ENCODE results near the gene SLAMF1. TPM values are rescaled to one million over a fixed set of nuclear protein-coding genes. Genes with fewer than 3 reads are reported as not detected.
"Not testable (repeated sequence)": the region's sequence is repeated elsewhere in the genome, so short reads cannot be mapped to it uniquely, and the experiment has no call there.

The SLAMF1 gene
- polyA plus RNA-seq, 2 donors: 0.26 to 0.29 TPM

- Histone ChIP-seq H3K4me3 (ENCODE audit: low read depth in 1 of 2, low read length in 2 of 2) (no peak overlapping the region), H3K27me3 (ENCODE audit: control insufficient read depth in 1 of 2, insufficient read depth in 2 of 2, low read length in 2 of 2) (no peaks in the 10 kb centered on the region), H3K27ac (ENCODE audit: low read depth in 2 of 2, low read length in 1 of 2) (no peak overlapping the region), H3K4me1 (ENCODE audit: control insufficient read depth in 2 of 2, insufficient read depth in 2 of 2, low read length in 1 of 2) (peaks cover 0 to 2% of the 10 kb centered on the region in 2 donors), H3K36me3 (ENCODE audit: control insufficient read depth in 2 of 2, insufficient read depth in 2 of 2, low read length in 1 of 2) (no peaks in the 10 kb centered on the region), H3K9me3 (ENCODE audit: control insufficient read depth in 2 of 2, insufficient read depth in 1 of 2, low read depth in 1 of 2, low read length in 1 of 2) (no peaks in the 10 kb centered on the region)
- 81 to 89% methylated on average over 9 of the region's 9 CpGs for WGBS, 2 donors
These were observed 6.2 kb upstream of the SLAMF1 start for GRCh38 chr1:160652924-160653619.

GRCh38 chr1:160652065-160652641 lies 5.3 kb upstream of the SLAMF1 start:
- not testable (repeated sequence) for H3K9me3 ChIP-seq (ENCODE audit: control insufficient read depth in 2 of 2, insufficient read depth in 1 of 2, low read depth in 1 of 2, low read length in 1 of 2); H3K27ac ChIP-seq (ENCODE audit: low read depth in 2 of 2, low read length in 1 of 2); H3K4me1 ChIP-seq (ENCODE audit: control insufficient read depth in 2 of 2, insufficient read depth in 2 of 2, low read length in 1 of 2); H3K4me3 ChIP-seq (ENCODE audit: low read depth in 1 of 2, low read length in 2 of 2); H3K36me3 ChIP-seq (ENCODE audit: control insufficient read depth in 2 of 2, insufficient read depth in 2 of 2, low read length in 1 of 2); H3K27me3 ChIP-seq (ENCODE audit: control insufficient read depth in 1 of 2, insufficient read depth in 2 of 2, low read length in 2 of 2)
- WGBS, 2 donors: 41 to 45% methylated on average over 8 of the region's 8 CpGs

GRCh38 chr1:160651433-160652064 lies 4.7 kb upstream of the SLAMF1 start:
- Histone ChIP-seq H3K27ac (ENCODE audit: low read depth in 2 of 2, low read length in 1 of 2) (no peak overlapping the region), H3K9me3 (ENCODE audit: control insufficient read depth in 2 of 2, insufficient read depth in 1 of 2, low read depth in 1 of 2, low read length in 1 of 2) (no peaks in the 10 kb centered on the region), H3K27me3 (ENCODE audit: control insufficient read depth in 1 of 2, insufficient read depth in 2 of 2, low read length in 2 of 2) (no peaks in the 10 kb centered on the region), H3K4me1 (ENCODE audit: control insufficient read depth in 2 of 2, insufficient read depth in 2 of 2, low read length in 1 of 2) (peaks cover 0 to 2% of the 10 kb centered on the region in 2 donors), H3K36me3 (ENCODE audit: control insufficient read depth in 2 of 2, insufficient read depth in 2 of 2, low read length in 1 of 2) (no peaks in the 10 kb centered on the region), H3K4me3 (ENCODE audit: low read depth in 1 of 2, low read length in 2 of 2) (no peak overlapping the region)
- 26 to 31% methylated on average over 1 of the region's 1 CpG for WGBS, 2 donors

- H3K4me3 ChIP-seq (ENCODE audit: low read depth in 1 of 2, low read length in 2 of 2): no peak overlapping the region
- peak overlapping the region in 1 of 2 donors; percentile 7 for H3K27ac ChIP-seq (ENCODE audit: low read depth in 2 of 2, low read length in 1 of 2)
- no peaks in the 10 kb centered on the region for H3K27me3 ChIP-seq (ENCODE audit: control insufficient read depth in 1 of 2, insufficient read depth in 2 of 2, low read length in 2 of 2)
- no peaks in the 10 kb centered on the region for H3K9me3 ChIP-seq (ENCODE audit: control insufficient read depth in 2 of 2, insufficient read depth in 1 of 2, low read depth in 1 of 2, low read length in 1 of 2)
- no peaks in the 10 kb centered on the region for H3K36me3 ChIP-seq (ENCODE audit: control insufficient read depth in 2 of 2, insufficient read depth in 2 of 2, low read length in 1 of 2)
- 74 to 79% methylated on average over 3 of the region's 3 CpGs for WGBS, 2 donors
- H3K4me1 ChIP-seq (ENCODE audit: control insufficient read depth in 2 of 2, insufficient read depth in 2 of 2, low read length in 1 of 2): no peaks in the 10 kb centered on the region
These were observed 481 bp upstream of the SLAMF1 start for GRCh38 chr1:160647329-160647720.

- Histone ChIP-seq H3K27ac (ENCODE audit: low read depth in 2 of 2, low read length in 1 of 2) (peak overlapping the region in 1 of 2 donors; percentile 21), H3K4me1 (ENCODE audit: control insufficient read depth in 2 of 2, insufficient read depth in 2 of 2, low read length in 1 of 2) (no peaks in the 10 kb centered on the region), H3K27me3 (ENCODE audit: control insufficient read depth in 1 of 2, insufficient read depth in 2 of 2, low read length in 2 of 2) (no peaks in the 10 kb centered on the region), H3K9me3 (ENCODE audit: control insufficient read depth in 2 of 2, insufficient read depth in 1 of 2, low read depth in 1 of 2, low read length in 1 of 2) (no peaks in the 10 kb centered on the region), H3K36me3 (ENCODE audit: control insufficient read depth in 2 of 2, insufficient read depth in 2 of 2, low read length in 1 of 2) (no peaks in the 10 kb centered on the region), H3K4me3 (ENCODE audit: low read depth in 1 of 2, low read length in 2 of 2) (peak overlapping the region; percentile 23 to 40)
- WGBS, 2 donors: 60 to 79% methylated on average over 1 of the region's 1 CpG
These were observed 664 bp downstream of the SLAMF1 start for GRCh38 chr1:160646180-160646579.

- Histone ChIP-seq H3K27me3 (ENCODE audit: control insufficient read depth in 1 of 2, insufficient read depth in 2 of 2, low read length in 2 of 2) (no peaks in the 10 kb centered on the region), H3K4me1 (ENCODE audit: control insufficient read depth in 2 of 2, insufficient read depth in 2 of 2, low read length in 1 of 2) (no peaks in the 10 kb centered on the region), H3K4me3 (ENCODE audit: low read depth in 1 of 2, low read length in 2 of 2) (peak overlapping the region; percentile 23 to 40), H3K27ac (ENCODE audit: low read depth in 2 of 2, low read length in 1 of 2) (peak overlapping the region in 1 of 2 donors; percentile 21), H3K36me3 (ENCODE audit: control insufficient read depth in 2 of 2, insufficient read depth in 2 of 2, low read length in 1 of 2) (no peaks in the 10 kb centered on the region), H3K9me3 (ENCODE audit: control insufficient read depth in 2 of 2, insufficient read depth in 1 of 2, low read depth in 1 of 2, low read length in 1 of 2) (no peaks in the 10 kb centered on the region)
- WGBS, 2 donors: 74% methylated on average over 13 of the region's 13 CpGs
These were observed 1.3 kb downstream of the SLAMF1 start for GRCh38 chr1:160645386-160646130.

- no peak overlapping the region for H3K4me3 ChIP-seq (ENCODE audit: low read depth in 1 of 2, low read length in 2 of 2)
- no peak overlapping the region for H3K27ac ChIP-seq (ENCODE audit: low read depth in 2 of 2, low read length in 1 of 2)
- H3K36me3 ChIP-seq (ENCODE audit: control insufficient read depth in 2 of 2, insufficient read depth in 2 of 2, low read length in 1 of 2): no peaks in the 10 kb centered on the region
- no peaks in the 10 kb centered on the region for H3K9me3 ChIP-seq (ENCODE audit: control insufficient read depth in 2 of 2, insufficient read depth in 1 of 2, low read depth in 1 of 2, low read length in 1 of 2)
- H3K27me3 ChIP-seq (ENCODE audit: control insufficient read depth in 1 of 2, insufficient read depth in 2 of 2, low read length in 2 of 2): no peaks in the 10 kb centered on the region
- no peaks in the 10 kb centered on the region for H3K4me1 ChIP-seq (ENCODE audit: control insufficient read depth in 2 of 2, insufficient read depth in 2 of 2, low read length in 1 of 2)
These were observed 2.4 kb downstream of the SLAMF1 start for GRCh38 chr1:160644399-160644798.

- no peaks in the 10 kb centered on the region for H3K27me3 ChIP-seq (ENCODE audit: control insufficient read depth in 1 of 2, insufficient read depth in 2 of 2, low read length in 2 of 2)
- WGBS, 2 donors: 74 to 80% methylated on average over 5 of the region's 5 CpGs
- no peak overlapping the region for H3K27ac ChIP-seq (ENCODE audit: low read depth in 2 of 2, low read length in 1 of 2)
- H3K9me3 ChIP-seq (ENCODE audit: control insufficient read depth in 2 of 2, insufficient read depth in 1 of 2, low read depth in 1 of 2, low read length in 1 of 2): no peaks in the 10 kb centered on the region
- H3K36me3 ChIP-seq (ENCODE audit: control insufficient read depth in 2 of 2, insufficient read depth in 2 of 2, low read length in 1 of 2): no peaks in the 10 kb centered on the region
- H3K4me1 ChIP-seq (ENCODE audit: control insufficient read depth in 2 of 2, insufficient read depth in 2 of 2, low read length in 1 of 2): no peaks in the 10 kb centered on the region
- no peak overlapping the region for H3K4me3 ChIP-seq (ENCODE audit: low read depth in 1 of 2, low read length in 2 of 2)
These were observed 3.7 kb downstream of the SLAMF1 start for GRCh38 chr1:160643138-160643537.

GRCh38 chr1:160642281-160642644 lies 4.6 kb downstream of the SLAMF1 start:
- Histone ChIP-seq H3K4me3 (ENCODE audit: low read depth in 1 of 2, low read length in 2 of 2) (no peak overlapping the region), H3K27me3 (ENCODE audit: control insufficient read depth in 1 of 2, insufficient read depth in 2 of 2, low read length in 2 of 2) (no peaks in the 10 kb centered on the region), H3K27ac (ENCODE audit: low read depth in 2 of 2, low read length in 1 of 2) (no peak overlapping the region), H3K4me1 (ENCODE audit: control insufficient read depth in 2 of 2, insufficient read depth in 2 of 2, low read length in 1 of 2) (no peaks in the 10 kb centered on the region), H3K36me3 (ENCODE audit: control insufficient read depth in 2 of 2, insufficient read depth in 2 of 2, low read length in 1 of 2) (no peaks in the 10 kb centered on the region), H3K9me3 (ENCODE audit: control insufficient read depth in 2 of 2, insufficient read depth in 1 of 2, low read depth in 1 of 2, low read length in 1 of 2) (no peaks in the 10 kb centered on the region)
- 88 to 91% methylated on average over 2 of the region's 2 CpGs for WGBS, 2 donors
